Fibroblast of mammary gland (primary cell): Measurements from ENCODE around the gene TRERF1.

Source experiments
- DNase-seq: peaks from one replicate; pipeline ENCODE4 v3.0.0-alpha.2; 2010; ENCODE audit warnings: low read depth
- H3K4me3 ChIP-seq: 2 replicates; pipeline ENCODE4 v1.5.1; 2011; ENCODE audit warnings: low read depth, mild to moderate bottlenecking, low read length, moderate library complexity; ENCODE audit not compliant: control insufficient read depth
- CTCF ChIP-seq: conservative IDR thresholded peaks from 2 replicates; pipeline ENCODE4 v1.5.1; 2011; ENCODE audit warnings: low read depth, low read length, inconsistent platforms; ENCODE audit not compliant: control insufficient read depth, insufficient read depth

TRERF1 gene

DNA sequence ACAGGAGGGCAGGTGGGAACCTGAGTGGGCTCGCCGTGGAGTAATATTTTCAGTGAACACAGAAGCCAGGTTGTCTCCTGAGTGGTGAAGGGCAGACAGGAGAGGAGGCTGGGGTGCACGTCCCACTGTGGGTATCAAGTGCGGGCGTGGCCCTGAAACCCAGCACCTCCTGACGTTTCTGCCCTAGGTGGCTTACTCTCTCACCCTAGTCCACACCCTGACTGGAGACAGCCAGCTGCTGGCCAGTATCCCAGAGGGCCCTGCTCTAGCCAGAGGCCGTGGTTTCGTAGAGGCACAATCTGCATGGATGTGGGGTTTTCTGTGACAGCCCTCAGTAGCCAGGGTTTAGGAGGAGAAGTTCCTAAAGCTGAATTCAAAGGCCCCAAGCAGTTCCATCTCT, 86.7 kb downstream of the TRERF1 start:
- no peak for DNase-seq
- H3K4me3 ChIP-seq = no peak overlapping the region
- TF ChIP-seq CTCF = no peak

GRCh38 chr6:42363926-42364849, 87.5 kb downstream of the TRERF1 start:
- no peak overlapping the region for H3K4me3 ChIP-seq
- no peak for TF ChIP-seq CTCF
- no peak for DNase-seq

- TF ChIP-seq CTCF = no peak
- no peak for DNase-seq
- no peak overlapping the region for H3K4me3 ChIP-seq
These were observed 90.7 kb downstream of the TRERF1 start for GRCh38 chr6:42361036-42361435.

DNA sequence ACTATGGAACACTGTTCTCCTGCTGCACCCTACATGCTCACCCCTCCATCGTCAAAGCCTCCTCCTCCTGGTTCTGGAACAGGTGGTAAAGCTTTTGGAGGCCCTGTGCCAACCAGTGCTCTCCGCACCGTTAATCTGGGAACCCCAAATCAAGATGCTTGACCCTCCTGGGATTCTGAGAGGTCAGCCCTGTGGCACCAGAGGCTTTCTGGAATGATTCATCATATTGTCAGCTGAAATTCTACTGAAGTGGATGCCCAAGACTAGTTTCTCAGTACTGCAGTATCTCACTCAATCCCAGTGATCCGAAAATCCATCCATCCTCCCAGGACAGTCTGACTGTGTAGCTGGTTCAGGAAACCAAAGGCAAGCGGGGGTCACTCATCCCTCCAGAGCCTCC, 92.7 kb downstream of the TRERF1 start:
- no peak for DNase-seq
- H3K4me3 ChIP-seq = no peak overlapping the region
- no peak for TF ChIP-seq CTCF

GRCh38 chr6:42355416-42355815, 96.3 kb downstream of the TRERF1 start:
- TF ChIP-seq CTCF = no peak
- no peak overlapping the region for H3K4me3 ChIP-seq
- no peak for DNase-seq

- TF ChIP-seq CTCF = no peak
- DNase-seq = no peak
- no peak overlapping the region for H3K4me3 ChIP-seq
These were observed 97.0 kb downstream of the TRERF1 start for GRCh38 chr6:42354702-42355101.
